HL-60/S4 treated with phorbol 12-myristate 13-acetate at 8.2 ng/mL for 4 days and 3 days (cell line): Measurements from ENCODE around the gene PPP2R3C.
"Not testable (repeated sequence)": the region's sequence is repeated elsewhere in the genome, so short reads cannot be mapped to it uniquely, and the experiment has no call there.

Experiments
- in situ Hi-C: fragments of 300-500 bp; cut with MboI; formaldehyde crosslinking; loops from 2 replicates; pipeline ENCODE4 v1.15.0; 2022; ENCODE audit warnings: low sequenced_read_pairs

The PPP2R3C gene

DNA sequence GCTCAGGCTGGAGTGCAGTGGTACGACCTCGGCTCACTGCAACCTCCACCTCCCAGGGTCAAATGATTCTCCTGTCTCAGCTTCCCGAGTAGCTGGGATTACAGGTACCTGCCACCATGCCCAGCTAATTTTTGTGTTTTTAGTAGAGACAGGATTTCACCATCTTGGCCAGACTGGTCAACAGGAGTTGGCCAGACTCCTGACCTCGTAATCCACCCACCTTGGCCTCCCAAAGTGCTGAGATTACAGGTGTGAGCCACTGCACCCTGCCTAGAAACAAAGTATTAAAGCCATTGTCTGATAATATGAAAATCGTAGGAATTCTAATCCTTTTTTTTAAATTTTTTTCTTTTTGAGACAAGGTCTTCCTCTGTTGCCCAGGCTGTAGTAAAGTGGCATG, 56.1 kb downstream of the PPP2R3C start:
- in situ Hi-C loops, result not testable (repeated sequence)

DNA sequence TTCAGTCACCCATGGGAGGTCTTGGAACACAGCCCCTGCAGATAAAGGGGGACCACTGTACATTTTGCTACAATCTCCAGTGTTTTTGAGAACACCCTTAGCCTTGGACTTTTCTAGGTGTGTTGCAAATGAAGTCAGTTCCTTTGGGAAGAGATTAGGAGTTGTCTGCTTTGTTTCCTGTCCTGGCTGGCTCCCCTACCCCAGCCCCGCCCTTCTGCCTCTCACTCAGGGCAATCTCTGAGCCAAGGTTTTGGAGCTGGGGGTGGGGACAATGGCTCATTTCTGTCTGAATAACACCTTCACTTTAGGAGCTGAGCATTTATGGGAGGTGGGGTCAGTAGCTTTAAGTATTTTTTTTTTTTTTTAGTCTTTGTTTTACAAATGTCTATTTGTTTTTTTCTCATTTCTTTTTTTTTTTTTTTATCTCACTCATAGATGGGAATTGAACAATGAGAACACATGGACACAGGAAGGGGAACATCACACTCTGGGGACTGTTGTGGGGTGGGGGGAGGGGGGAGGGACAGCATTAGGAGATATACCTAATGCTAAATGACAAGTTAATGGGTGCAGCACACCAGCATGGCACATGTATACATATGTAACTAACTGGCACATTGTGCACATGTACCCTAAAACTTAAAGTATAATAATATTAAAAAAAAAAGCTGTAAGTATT, 60.5 kb downstream of the PPP2R3C start:
- in situ Hi-C loops, result not testable (repeated sequence)

DNA sequence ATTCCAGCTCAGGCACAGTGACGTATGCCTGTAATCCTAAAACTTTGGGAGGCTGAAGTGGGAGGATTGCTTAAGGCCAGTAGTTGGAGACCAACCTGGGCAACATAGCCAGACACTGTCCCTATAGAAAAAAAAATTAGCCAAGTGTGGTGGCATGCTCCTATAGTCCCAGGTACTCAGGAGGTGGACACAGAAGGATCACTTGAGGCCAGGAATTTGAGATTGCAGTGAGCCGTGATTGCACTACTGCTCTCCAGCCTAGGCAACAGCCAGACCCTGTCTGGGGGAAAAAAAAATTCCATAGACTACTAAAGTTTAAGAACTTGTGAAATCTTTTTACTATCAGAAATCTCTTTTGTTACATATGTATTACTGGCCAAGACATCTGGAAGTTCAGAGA, 69.2 kb downstream of the PPP2R3C start:
- in situ Hi-C loops, result no loop called here

GRCh38 chr14:35051796-35052195, 70.0 kb downstream of the PPP2R3C start:
- in situ Hi-C loops, result no loop called here

GRCh38 chr14:35050652-35051051, 71.1 kb downstream of the PPP2R3C start:
- in situ Hi-C loops, result no loop called here

GRCh38 chr14:35047976-35048513, 73.7 kb downstream of the PPP2R3C start:
- in situ Hi-C loops, result no loop called here

DNA sequence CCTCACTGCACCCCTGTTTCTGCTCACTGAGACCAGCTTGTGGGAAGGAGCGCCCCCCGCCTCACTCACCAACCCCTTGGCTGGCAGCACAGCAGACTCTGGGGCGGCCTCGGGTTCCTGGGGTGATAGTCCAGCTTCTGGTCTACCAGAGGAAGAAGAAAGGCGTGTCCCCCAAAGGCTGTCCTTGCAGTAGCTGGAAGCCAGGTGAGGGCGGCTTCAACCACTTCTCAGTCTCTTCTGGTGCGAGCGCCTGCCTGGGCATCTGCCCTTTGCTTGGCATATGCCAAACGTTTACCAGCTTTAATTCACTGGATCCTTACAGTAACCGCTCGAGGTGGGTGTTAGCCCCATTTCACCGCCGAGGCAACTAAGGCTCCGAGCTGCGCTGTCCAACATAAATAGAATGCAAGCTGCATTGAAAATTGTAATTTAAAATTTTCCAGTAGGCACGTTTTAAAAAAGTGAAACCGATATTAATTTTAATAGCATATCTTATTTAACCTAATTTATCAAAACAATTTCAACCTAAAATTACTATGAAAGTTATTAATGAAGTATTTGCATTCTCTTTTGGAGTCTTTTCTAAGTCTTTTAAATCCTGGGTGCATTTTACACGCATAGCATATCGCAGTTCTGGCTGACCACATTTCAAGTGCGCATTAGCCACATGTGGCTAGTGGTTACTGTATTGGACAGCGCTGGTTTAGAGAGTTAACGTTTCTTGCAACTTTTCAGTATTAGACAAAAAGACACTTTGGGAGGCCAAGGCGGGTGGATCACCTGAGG, 74.8 kb downstream of the PPP2R3C start:
- in situ Hi-C loops, result no loop called here

- in situ Hi-C loops, result no loop called here
These were observed 75.6 kb downstream of the PPP2R3C start, which contains the start of gene FAM177A1 for GRCh38 chr14:35046048-35046750. Gene FAM177A1, plus strand, starts transcription at chr14:35046272. Its CDS starts 192 bp downstream, at chr14:35046464.

- in situ Hi-C loops, result no loop called here
These were observed 76.1 kb downstream of the PPP2R3C start for GRCh38 chr14:35045798-35046047.

- in situ Hi-C loops, result no loop called here
These were observed 76.6 kb downstream of the PPP2R3C start for GRCh38 chr14:35044939-35045797.

DNA sequence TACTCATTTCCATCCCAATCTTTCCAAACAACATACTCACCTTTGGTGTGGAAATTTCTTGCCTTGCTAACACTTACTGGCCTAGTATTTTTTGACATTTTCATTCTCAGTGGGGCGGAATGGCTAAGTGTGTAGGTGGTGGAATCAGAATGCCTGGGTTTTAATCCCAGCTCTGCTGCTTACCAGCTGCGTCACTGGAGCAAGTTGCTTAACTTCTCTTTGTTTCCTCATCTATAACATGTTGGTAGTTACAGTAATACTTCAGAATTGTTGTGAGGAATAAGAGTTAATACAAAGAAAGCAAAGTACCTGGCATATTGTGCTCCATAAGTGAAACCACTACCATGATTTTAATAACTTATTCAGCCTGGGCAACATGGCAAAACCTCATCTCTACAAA, 78.7 kb downstream of the PPP2R3C start:
- in situ Hi-C loops, result no loop called here

DNA sequence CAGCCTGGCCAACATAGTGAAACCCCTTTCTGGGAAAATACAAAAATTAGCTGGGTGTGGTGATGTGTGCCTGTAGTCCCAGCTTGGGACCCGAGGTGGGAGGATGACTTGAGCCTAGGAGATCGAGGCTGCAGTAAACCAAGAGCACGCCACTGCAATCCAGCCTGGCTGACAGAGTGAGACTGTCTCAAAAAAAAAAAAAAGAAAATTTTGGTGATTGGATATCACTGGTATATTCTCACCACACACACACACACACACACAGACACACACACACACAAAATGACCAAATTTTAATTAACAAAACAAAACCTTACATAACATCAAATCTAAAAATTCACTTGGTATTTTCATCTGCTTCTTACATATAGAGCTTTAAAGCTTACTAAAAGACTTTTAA, 79.2 kb downstream of the PPP2R3C start:
- in situ Hi-C loops, result no loop called here

DNA sequence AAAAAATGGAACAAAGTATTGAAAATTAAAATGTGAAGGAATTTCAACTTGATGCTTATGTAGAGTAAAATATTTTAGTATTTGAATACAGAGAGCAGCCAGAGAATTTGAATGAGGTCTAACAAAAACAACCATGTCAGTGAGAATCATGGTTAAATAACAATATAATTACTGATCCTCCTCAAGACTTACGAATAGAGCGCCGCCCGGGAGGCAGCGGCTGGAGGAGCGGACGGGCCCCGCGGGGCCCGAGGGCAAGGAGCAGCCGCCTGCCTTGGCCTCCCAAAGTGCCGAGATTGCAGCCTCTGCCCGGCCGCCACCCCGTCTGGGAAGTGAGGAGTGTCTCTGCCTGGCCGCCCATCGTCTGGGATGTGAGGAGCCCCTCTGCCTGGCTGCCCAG, 83.5 kb downstream of the PPP2R3C start:
- in situ Hi-C loops, result not testable (repeated sequence)
